ENCODE results near the gene MTM1.

The MTM1 gene

GRCh38 chrX:150712619-150713018 is 144.2 kb downstream of the MTM1 start:
- Mint-ChIP-seq H3K27ac (no peak overlapping the region), H3K9me3 (no peaks in the 10 kb centered on the region), H3K4me3 (no peak overlapping the region), H3K36me3 (ENCODE audit: low read depth) (peaks cover 12% of the 10 kb centered on the region), H3K27me3 (ENCODE audit: low read depth) (no peaks in the 10 kb centered on the region), H3K4me1 (ENCODE audit: low read depth) (peaks cover 25% of the 10 kb centered on the region)

GRCh38 chrX:150715184-150715583 is 146.8 kb downstream of the MTM1 start:
- Mint-ChIP-seq H3K4me3 (no peak overlapping the region), H3K27me3 (ENCODE audit: low read depth) (no peaks in the 10 kb centered on the region), H3K27ac (no peak overlapping the region), H3K36me3 (ENCODE audit: low read depth) (peaks cover 3% of the 10 kb centered on the region), H3K4me1 (ENCODE audit: low read depth) (peaks cover 13% of the 10 kb centered on the region), H3K9me3 (no peaks in the 10 kb centered on the region)

GRCh38 chrX:150719621-150720020 is 151.2 kb downstream of the MTM1 start:
- Mint-ChIP-seq H3K27me3 (ENCODE audit: low read depth) (no peaks in the 10 kb centered on the region), H3K4me1 (ENCODE audit: low read depth) (peaks cover 3% of the 10 kb centered on the region), H3K4me3 (no peak overlapping the region), H3K9me3 (peaks cover 4% of the 10 kb centered on the region), H3K36me3 (ENCODE audit: low read depth) (peaks cover 20% of the 10 kb centered on the region), H3K27ac (no peak overlapping the region)
